GM19023 (cell line): ENCODE measurements around the gene LRRC8C.

Experiments used
- ATAC-seq: cut with Tn5 transposase; IDR thresholded peaks from one replicate; pipeline ENCODE4 v1.9.1; 2021; ENCODE audit warnings: mild to moderate bottlenecking, moderate library complexity; ENCODE audit not compliant: unreplicated experiment

LRRC8C gene

GRCh38 chr1:89633248-89633799, 404 bp downstream of the LRRC8C start:
- peak; percentile 50 for ATAC-seq

- ATAC-seq = peak; percentile 4
Measured at GRCh38 chr1:89633800-89634625, 1.1 kb downstream of the LRRC8C start.

GRCh38 chr1:89635825-89636815, 3.2 kb downstream of the LRRC8C start:
- no peak for ATAC-seq

- no peak for ATAC-seq
Measured at GRCh38 chr1:89637496-89637895, 4.6 kb downstream of the LRRC8C start.

GRCh38 chr1:89640440-89640839, 7.5 kb downstream of the LRRC8C start:
- no peak for ATAC-seq

GRCh38 chr1:89641781-89642180, 8.9 kb downstream of the LRRC8C start:
- ATAC-seq = no peak

GRCh38 chr1:89643577-89643976, 10.7 kb downstream of the LRRC8C start:
- no peak for ATAC-seq

- no peak for ATAC-seq
Measured at GRCh38 chr1:89644119-89644814, 11.3 kb downstream of the LRRC8C start.

- ATAC-seq = no peak
Measured at GRCh38 chr1:89646259-89646658, 13.3 kb downstream of the LRRC8C start.

GRCh38 chr1:89649783-89650182, 16.9 kb downstream of the LRRC8C start:
- ATAC-seq = no peak

- no peak for ATAC-seq
Measured at GRCh38 chr1:89652373-89652772, 19.5 kb downstream of the LRRC8C start.

GRCh38 chr1:89657886-89658285, 25.0 kb downstream of the LRRC8C start:
- ATAC-seq = peak; percentile 67

GRCh38 chr1:89659322-89660081, 26.6 kb downstream of the LRRC8C start:
- ATAC-seq = no peak

- no peak for ATAC-seq
Measured at GRCh38 chr1:89660224-89661061, 27.5 kb downstream of the LRRC8C start.

GRCh38 chr1:89665941-89666340, 33.0 kb downstream of the LRRC8C start:
- no peak for ATAC-seq

GRCh38 chr1:89666640-89667039, 33.7 kb downstream of the LRRC8C start:
- ATAC-seq = no peak

- ATAC-seq = no peak
Measured at GRCh38 chr1:89667691-89668090, 34.8 kb downstream of the LRRC8C start.

- no peak for ATAC-seq
Measured at GRCh38 chr1:89668961-89669360, 36.0 kb downstream of the LRRC8C start.

- no peak for ATAC-seq
Measured at GRCh38 chr1:89669441-89669840, 36.5 kb downstream of the LRRC8C start.
